Measurements from ENCODE around the gene INPP4B.

Gene INPP4B

GRCh38 chr4:142718981-142719380 lies 127.1 kb downstream of the INPP4B start:
- no peak overlapping the region for H4K8ac ChIP-seq (ENCODE audit: low read depth, low read length)
- H3K14ac ChIP-seq (ENCODE audit: low read length): no peak overlapping the region
- no peaks in the 10 kb centered on the region for H3K36me3 ChIP-seq (ENCODE audit: control insufficient read depth in 1 of 2, insufficient read depth in 2 of 2, low read length in 2 of 2)
- no peaks in the 10 kb centered on the region for H3K79me2 ChIP-seq (ENCODE audit: control insufficient read depth, insufficient read depth, low read length, poor library complexity)
- H3K4me2 ChIP-seq (ENCODE audit: low read length): no peak overlapping the region
- no peak overlapping the region for H2AK5ac ChIP-seq (ENCODE audit: low read length)
- no peak overlapping the region for H3K9ac ChIP-seq (ENCODE audit: low read length)
- no peaks in the 10 kb centered on the region for H3K4me1 ChIP-seq (ENCODE audit: control insufficient read depth in 1 of 2, insufficient read depth in 2 of 2, low read length in 2 of 2)
- no peak for DNase-seq
- no peak overlapping the region for H3K4ac ChIP-seq (ENCODE audit: low read depth, low read length)
- H3K27ac ChIP-seq (ENCODE audit: low read depth, low read length): no peak overlapping the region
- H3K27me3 ChIP-seq (ENCODE audit: insufficient read depth, low read length): no peaks in the 10 kb centered on the region
- no peak overlapping the region for H3K4me3 ChIP-seq (ENCODE audit: low read depth, low read length)
- H4K12ac ChIP-seq (ENCODE audit: low read depth, low read length): no peak overlapping the region
- H3K18ac ChIP-seq (ENCODE audit: low read length): no peak overlapping the region
- H2BK12ac ChIP-seq (ENCODE audit: low read length): no peak overlapping the region
- no peak overlapping the region for H2AFZ ChIP-seq (ENCODE audit: insufficient read depth, low read length, poor library complexity)
- H2BK120ac ChIP-seq (ENCODE audit: insufficient read depth, low read length, poor library complexity): no peak overlapping the region
- no peak overlapping the region for H3K23ac ChIP-seq (ENCODE audit: low read length)
- no peak overlapping the region for H4K91ac ChIP-seq (ENCODE audit: low read depth, low read length)
- H3K9me3 ChIP-seq (ENCODE audit: insufficient read depth, low read depth, low read length): no peaks in the 10 kb centered on the region
- H3K79me1 ChIP-seq (ENCODE audit: low read length): no peaks in the 10 kb centered on the region
- no peak overlapping the region for H2BK5ac ChIP-seq (ENCODE audit: low read depth, low read length, poor library complexity)

- no peaks in the 10 kb centered on the region for H3K27me3 ChIP-seq (ENCODE audit: insufficient read depth, low read length)
- H4K12ac ChIP-seq (ENCODE audit: low read depth, low read length): no peak overlapping the region
- H4K8ac ChIP-seq (ENCODE audit: low read depth, low read length): no peak overlapping the region
- no peak overlapping the region for H3K23ac ChIP-seq (ENCODE audit: low read length)
- no peak overlapping the region for H3K4me3 ChIP-seq (ENCODE audit: low read depth, low read length)
- no peak overlapping the region for H3K18ac ChIP-seq (ENCODE audit: low read length)
- H3K79me1 ChIP-seq (ENCODE audit: low read length): no peaks in the 10 kb centered on the region
- DNase-seq: no peak
- H2BK120ac ChIP-seq (ENCODE audit: insufficient read depth, low read length, poor library complexity): no peak overlapping the region
- no peak overlapping the region for H3K9ac ChIP-seq (ENCODE audit: low read length)
- H3K9me3 ChIP-seq (ENCODE audit: insufficient read depth, low read depth, low read length): no peaks in the 10 kb centered on the region
- H3K36me3 ChIP-seq (ENCODE audit: control insufficient read depth in 1 of 2, insufficient read depth in 2 of 2, low read length in 2 of 2): no peaks in the 10 kb centered on the region
- no peaks in the 10 kb centered on the region for H3K79me2 ChIP-seq (ENCODE audit: control insufficient read depth, insufficient read depth, low read length, poor library complexity)
- H3K27ac ChIP-seq (ENCODE audit: low read depth, low read length): no peak overlapping the region
- H3K4ac ChIP-seq (ENCODE audit: low read depth, low read length): no peak overlapping the region
- no peak overlapping the region for H2BK5ac ChIP-seq (ENCODE audit: low read depth, low read length, poor library complexity)
- no peak overlapping the region for H2AK5ac ChIP-seq (ENCODE audit: low read length)
- H3K4me1 ChIP-seq (ENCODE audit: control insufficient read depth in 1 of 2, insufficient read depth in 2 of 2, low read length in 2 of 2): no peaks in the 10 kb centered on the region
- no peak overlapping the region for H2BK12ac ChIP-seq (ENCODE audit: low read length)
- H2AFZ ChIP-seq (ENCODE audit: insufficient read depth, low read length, poor library complexity): no peak overlapping the region
- H3K14ac ChIP-seq (ENCODE audit: low read length): no peak overlapping the region
- no peak overlapping the region for H4K91ac ChIP-seq (ENCODE audit: low read depth, low read length)
- no peak overlapping the region for H3K4me2 ChIP-seq (ENCODE audit: low read length)
Observed at GRCh38 chr4:142715727-142716126, 130.4 kb downstream of the INPP4B start.

GRCh38 chr4:142713282-142714030 lies 132.6 kb downstream of the INPP4B start:
- Histone ChIP-seq H4K8ac (ENCODE audit: low read depth, low read length) (no peak overlapping the region), H3K4ac (ENCODE audit: low read depth, low read length) (no peak overlapping the region), H3K36me3 (ENCODE audit: control insufficient read depth in 1 of 2, insufficient read depth in 2 of 2, low read length in 2 of 2) (no peaks in the 10 kb centered on the region), H3K23ac (ENCODE audit: low read length) (no peak overlapping the region), H3K9me3 (ENCODE audit: insufficient read depth, low read depth, low read length) (no peaks in the 10 kb centered on the region), H2AK5ac (ENCODE audit: low read length) (no peak overlapping the region), H4K12ac (ENCODE audit: low read depth, low read length) (no peak overlapping the region), H3K14ac (ENCODE audit: low read length) (no peak overlapping the region), H3K27me3 (ENCODE audit: insufficient read depth, low read length) (no peaks in the 10 kb centered on the region), H3K18ac (ENCODE audit: low read length) (no peak overlapping the region), H3K27ac (ENCODE audit: low read depth, low read length) (no peak overlapping the region), H2BK12ac (ENCODE audit: low read length) (no peak overlapping the region), H3K4me3 (ENCODE audit: low read depth, low read length) (no peak overlapping the region), H4K91ac (ENCODE audit: low read depth, low read length) (no peak overlapping the region), H3K4me2 (ENCODE audit: low read length) (no peak overlapping the region), H3K9ac (ENCODE audit: low read length) (no peak overlapping the region), H3K79me1 (ENCODE audit: low read length) (no peaks in the 10 kb centered on the region), H3K4me1 (ENCODE audit: control insufficient read depth in 1 of 2, insufficient read depth in 2 of 2, low read length in 2 of 2) (no peaks in the 10 kb centered on the region), H2BK5ac (ENCODE audit: low read depth, low read length, poor library complexity) (no peak overlapping the region), H2AFZ (ENCODE audit: insufficient read depth, low read length, poor library complexity) (no peak overlapping the region), H3K79me2 (ENCODE audit: control insufficient read depth, insufficient read depth, low read length, poor library complexity) (no peaks in the 10 kb centered on the region), H2BK120ac (ENCODE audit: insufficient read depth, low read length, poor library complexity) (no peak overlapping the region)
- 100% methylated on average over 1 of the region's 2 CpGs for WGBS (ENCODE audit: extremely low coverage, insufficient coverage, insufficient read length)
- DNase-seq: no peak

DNA sequence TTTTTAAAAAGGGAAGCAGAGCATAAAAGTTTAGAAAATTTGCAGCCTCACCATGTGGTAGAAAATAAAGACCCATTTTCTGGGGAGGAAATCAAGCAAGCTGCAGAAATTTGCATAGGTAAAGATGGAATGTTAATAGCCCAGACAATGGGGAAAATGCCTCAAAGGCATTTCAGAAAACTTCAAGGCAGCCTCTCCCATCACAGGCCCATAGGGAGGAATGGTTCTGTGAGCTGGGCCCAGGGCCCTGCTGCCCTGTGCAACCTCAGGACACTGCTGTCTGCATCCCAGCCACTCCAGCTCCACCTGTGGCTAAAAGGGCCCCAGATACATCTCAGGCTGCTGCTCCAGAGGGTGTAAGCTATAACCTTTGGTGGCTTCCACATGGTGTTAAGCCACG lies 137.9 kb downstream of the INPP4B start:
- no peak overlapping the region for H2BK12ac ChIP-seq (ENCODE audit: low read length)
- no peak overlapping the region for H2AK5ac ChIP-seq (ENCODE audit: low read length)
- no peak overlapping the region for H2AFZ ChIP-seq (ENCODE audit: insufficient read depth, low read length, poor library complexity)
- no peaks in the 10 kb centered on the region for H3K27me3 ChIP-seq (ENCODE audit: insufficient read depth, low read length)
- no peak overlapping the region for H2BK120ac ChIP-seq (ENCODE audit: insufficient read depth, low read length, poor library complexity)
- H4K91ac ChIP-seq (ENCODE audit: low read depth, low read length): no peak overlapping the region
- WGBS (ENCODE audit: extremely low coverage, insufficient coverage, insufficient read length): no CpG with 5 or more reads among the region's 1 CpG
- no peak overlapping the region for H3K27ac ChIP-seq (ENCODE audit: low read depth, low read length)
- no peak overlapping the region for H4K8ac ChIP-seq (ENCODE audit: low read depth, low read length)
- peak in 1 of 2 donors; percentile 6 for DNase-seq
- H3K18ac ChIP-seq (ENCODE audit: low read length): no peak overlapping the region
- no peak overlapping the region for H3K9ac ChIP-seq (ENCODE audit: low read length)
- no peak overlapping the region for H2BK5ac ChIP-seq (ENCODE audit: low read depth, low read length, poor library complexity)
- no peaks in the 10 kb centered on the region for H3K9me3 ChIP-seq (ENCODE audit: insufficient read depth, low read depth, low read length)
- H3K14ac ChIP-seq (ENCODE audit: low read length): no peak overlapping the region
- H3K4me3 ChIP-seq (ENCODE audit: low read depth, low read length): no peak overlapping the region
- no peaks in the 10 kb centered on the region for H3K4me1 ChIP-seq (ENCODE audit: control insufficient read depth in 1 of 2, insufficient read depth in 2 of 2, low read length in 2 of 2)
- H3K4ac ChIP-seq (ENCODE audit: low read depth, low read length): no peak overlapping the region
- no peak overlapping the region for H3K23ac ChIP-seq (ENCODE audit: low read length)
- H3K36me3 ChIP-seq (ENCODE audit: control insufficient read depth in 1 of 2, insufficient read depth in 2 of 2, low read length in 2 of 2): no peaks in the 10 kb centered on the region
- no peak overlapping the region for H3K4me2 ChIP-seq (ENCODE audit: low read length)
- H3K79me1 ChIP-seq (ENCODE audit: low read length): no peaks in the 10 kb centered on the region
- H3K79me2 ChIP-seq (ENCODE audit: control insufficient read depth, insufficient read depth, low read length, poor library complexity): no peaks in the 10 kb centered on the region
- no peak overlapping the region for H4K12ac ChIP-seq (ENCODE audit: low read depth, low read length)
